A172 (cell line): ENCODE data around the gene OSBPL7. TPM values are rescaled to one million over a fixed set of nuclear protein-coding genes. Genes with fewer than 3 reads are reported as not detected.
"Not testable (repeated sequence)": the region's sequence is repeated elsewhere in the genome, so short reads cannot be mapped to it uniquely, and the experiment has no call there.

Experiments
- DNase-seq: peaks from one replicate; pipeline ENCODE4 v3.0.0-alpha.2; 2015; ENCODE audit warnings: low spot score
- total RNA-seq: library from RNA; depleted of rRNA; stranded (reverse); fragments of >200 nt; shearing (Covaris generic); gene quantifications from 2 replicates; pipeline ENCODE4 v1.2.3, GENCODE V29; 2014; rRNA removed

OSBPL7 gene
- total RNA-seq, 1 experiment from 2014 or later, result 19.1 TPM

DNA sequence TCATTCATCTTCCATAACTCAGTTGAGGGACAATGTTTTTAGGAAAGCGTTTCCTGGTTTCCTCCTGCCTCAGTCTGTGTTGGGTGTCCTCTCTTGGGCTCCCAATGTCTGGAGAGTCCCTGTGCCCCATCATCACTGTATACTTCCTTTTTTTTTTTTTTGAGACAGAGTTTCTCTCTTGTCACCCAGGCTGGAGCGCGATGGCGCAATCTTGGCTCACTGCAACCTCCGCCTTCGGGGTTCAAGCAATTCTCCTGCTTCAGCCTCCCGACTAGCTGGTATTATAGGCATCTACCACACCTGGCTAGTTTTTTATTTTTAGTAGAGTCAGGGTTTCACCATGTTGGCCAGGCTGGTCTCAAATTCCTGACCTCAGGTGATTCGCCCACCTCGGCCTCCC, 47.9 kb downstream of the OSBPL7 start:
- DNase-seq, result not testable (repeated sequence)

- DNase-seq, result peak; percentile 63
Observed at GRCh38 chr17:47763913-47764582, 57.5 kb downstream of the OSBPL7 start.

- no peak for DNase-seq
Observed at GRCh38 chr17:47762728-47763127, 58.9 kb downstream of the OSBPL7 start.

DNA sequence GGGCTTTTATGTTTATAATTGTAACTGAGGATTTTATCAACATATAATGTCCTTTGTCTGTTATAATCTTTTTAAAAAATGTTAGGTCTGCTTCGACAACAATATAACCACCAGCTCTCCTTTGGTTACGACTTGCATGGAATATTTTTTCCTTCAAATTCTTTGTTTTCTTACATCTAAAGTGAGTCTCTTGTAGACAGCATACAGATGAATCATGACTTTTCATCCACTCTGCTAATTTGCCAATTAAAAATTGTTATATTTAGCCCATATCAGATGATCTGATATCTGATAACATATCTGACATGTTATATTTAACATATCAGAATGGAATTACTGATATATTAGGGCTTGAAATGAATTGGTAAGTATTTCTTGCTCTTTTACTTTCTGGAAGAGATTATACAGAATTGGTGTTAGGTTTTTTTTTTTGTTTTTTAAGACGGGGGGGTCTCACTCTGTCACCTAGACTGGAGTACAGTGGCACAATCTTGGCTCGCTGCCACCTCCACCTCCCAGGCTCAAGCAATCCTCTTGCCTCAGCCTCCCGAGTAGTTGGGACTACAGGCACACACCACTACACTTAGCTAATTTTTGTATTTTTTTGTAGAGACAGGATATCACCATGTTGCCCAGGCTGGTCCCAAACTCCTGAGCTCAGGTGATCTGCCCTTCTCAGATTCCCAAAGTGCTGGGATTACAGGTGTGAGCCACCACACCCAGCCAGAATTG, 61.0 kb downstream of the OSBPL7 start:
- DNase-seq, result no peak

DNA sequence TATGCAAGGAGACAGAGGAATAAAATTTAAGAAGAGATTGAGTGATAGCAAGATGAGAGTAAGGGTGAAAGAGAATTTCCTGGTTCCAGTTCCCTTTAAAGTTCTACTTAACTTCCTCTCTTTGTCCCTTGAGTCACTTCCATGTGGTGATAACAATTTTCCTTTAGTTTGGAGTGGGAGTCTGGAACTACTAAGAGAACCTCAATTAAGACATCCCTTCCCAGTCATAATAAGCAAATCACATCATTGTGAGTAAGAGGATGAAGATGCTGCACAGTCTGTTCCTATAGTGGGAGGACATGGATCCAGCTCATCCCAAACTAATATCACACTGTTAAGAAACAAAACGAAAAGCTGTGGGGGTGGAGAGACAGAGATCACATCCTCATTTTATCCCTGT, 64.2 kb downstream of the OSBPL7 start:
- no peak for DNase-seq

Other genes with a start within 250 kb of the OSBPL7 start
- gene KPNB1, start 171.9 kb downstream of the OSBPL7 start, total RNA-seq, result 360 and 467 TPM in 2 replicates
- gene TBKBP1, start 127.6 kb downstream of the OSBPL7 start, total RNA-seq, result 3.3 and 5.5 TPM in 2 replicates
- not detected in 2 replicates for gene TBX21, start 88.6 kb downstream of the OSBPL7 start, total RNA-seq
- 41.9 and 58.5 TPM in 2 replicates for gene MRPL10, start 9.7 kb upstream of the OSBPL7 start, total RNA-seq
- 0.62 and 1.6 TPM in 2 replicates for gene LRRC46, start 9.9 kb upstream of the OSBPL7 start, total RNA-seq
- gene SCRN2, start 19.5 kb upstream of the OSBPL7 start, total RNA-seq, result 56.8 and 65.4 TPM in 2 replicates
- 0.19 and 0.46 TPM in 2 replicates for gene SP6, start 29.4 kb upstream of the OSBPL7 start, total RNA-seq
- gene SP2, start 74.4 kb upstream of the OSBPL7 start, total RNA-seq, result 1.2 and 2.5 TPM in 2 replicates
- 59.4 and 61.9 TPM in 2 replicates for gene PNPO, start 119.8 kb upstream of the OSBPL7 start, total RNA-seq
- gene PRR15L, start 136.1 kb upstream of the OSBPL7 start, total RNA-seq, result not detected in 2 replicates
- 87.2 and 96.9 TPM in 2 replicates for gene CDK5RAP3, start 149.3 kb upstream of the OSBPL7 start, total RNA-seq
- 24.1 and 40.0 TPM in 2 replicates for gene COPZ2, start 216.0 kb upstream of the OSBPL7 start, total RNA-seq
- gene NFE2L1, start 226.6 kb upstream of the OSBPL7 start, total RNA-seq, result 73.6 and 140 TPM in 2 replicates